GM12801 (cell line): Measurements from ENCODE around the gene RGS7.

ENCODE experiments used
- TF ChIP-seq, protein P1 (sequence below): IDR thresholded peaks from one replicate; pipeline ENCODE4 v1.5.1; 2011; ENCODE audit warnings: control low read depth; ENCODE audit not compliant: insufficient read length; ENCODE audit errors: extremely low read depth

The RGS7 gene

GRCh38 chr1:241101622-241102021, 255.4 kb downstream of the RGS7 start:
- TF ChIP-seq, protein P1, sequence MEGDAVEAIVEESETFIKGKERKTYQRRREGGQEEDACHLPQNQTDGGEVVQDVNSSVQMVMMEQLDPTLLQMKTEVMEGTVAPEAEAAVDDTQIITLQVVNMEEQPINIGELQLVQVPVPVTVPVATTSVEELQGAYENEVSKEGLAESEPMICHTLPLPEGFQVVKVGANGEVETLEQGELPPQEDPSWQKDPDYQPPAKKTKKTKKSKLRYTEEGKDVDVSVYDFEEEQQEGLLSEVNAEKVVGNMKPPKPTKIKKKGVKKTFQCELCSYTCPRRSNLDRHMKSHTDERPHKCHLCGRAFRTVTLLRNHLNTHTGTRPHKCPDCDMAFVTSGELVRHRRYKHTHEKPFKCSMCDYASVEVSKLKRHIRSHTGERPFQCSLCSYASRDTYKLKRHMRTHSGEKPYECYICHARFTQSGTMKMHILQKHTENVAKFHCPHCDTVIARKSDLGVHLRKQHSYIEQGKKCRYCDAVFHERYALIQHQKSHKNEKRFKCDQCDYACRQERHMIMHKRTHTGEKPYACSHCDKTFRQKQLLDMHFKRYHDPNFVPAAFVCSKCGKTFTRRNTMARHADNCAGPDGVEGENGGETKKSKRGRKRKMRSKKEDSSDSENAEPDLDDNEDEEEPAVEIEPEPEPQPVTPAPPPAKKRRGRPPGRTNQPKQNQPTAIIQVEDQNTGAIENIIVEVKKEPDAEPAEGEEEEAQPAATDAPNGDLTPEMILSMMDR: no peak

GRCh38 chr1:241097479-241097878, 259.5 kb downstream of the RGS7 start:
- TF ChIP-seq, protein P1: no peak

GRCh38 chr1:241096982-241097381, 260.0 kb downstream of the RGS7 start:
- TF ChIP-seq, protein P1: no peak

- TF ChIP-seq, protein P1: no peak
Observed at GRCh38 chr1:241095847-241096246, 261.2 kb downstream of the RGS7 start.

DNA sequence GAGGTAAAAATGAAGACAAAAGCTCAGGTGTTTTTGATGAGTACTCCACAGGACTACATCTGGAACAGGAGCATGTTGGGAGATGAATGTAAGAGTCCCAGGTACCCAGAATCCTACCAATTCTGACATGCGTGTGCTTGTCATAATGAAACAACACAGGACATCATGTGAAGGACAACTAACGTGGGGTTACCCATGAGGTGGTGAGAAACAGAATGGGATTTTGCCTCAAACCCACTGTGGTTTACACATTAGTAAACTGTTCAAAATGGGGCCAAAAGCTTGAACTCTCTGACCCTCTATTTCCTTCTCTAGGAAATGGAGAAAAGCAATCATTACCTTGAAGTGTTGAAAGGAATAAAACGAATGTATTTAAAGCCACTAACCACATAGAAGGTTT, 266.2 kb downstream of the RGS7 start:
- TF ChIP-seq, protein P1: no peak

DNA sequence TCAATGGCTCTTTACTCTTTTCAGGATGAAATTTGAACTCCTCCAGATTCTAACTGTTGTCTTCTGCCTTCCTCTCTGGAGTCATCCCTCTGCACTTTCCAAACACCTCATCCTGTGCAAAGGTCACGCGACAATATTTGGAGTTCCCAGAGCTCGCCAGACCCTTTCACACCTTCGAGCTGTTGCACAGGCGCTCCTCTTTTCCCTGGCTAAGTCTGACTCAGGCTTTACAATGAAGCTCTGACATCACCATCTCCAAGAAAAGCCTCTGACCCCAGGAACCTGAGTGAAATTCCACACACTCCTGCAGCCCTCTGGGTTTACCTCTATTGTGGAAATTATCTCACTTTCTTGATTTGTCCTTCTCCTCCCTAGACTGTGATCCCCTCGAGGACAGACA, 270.3 kb downstream of the RGS7 start:
- TF ChIP-seq, protein P1: no peak

DNA sequence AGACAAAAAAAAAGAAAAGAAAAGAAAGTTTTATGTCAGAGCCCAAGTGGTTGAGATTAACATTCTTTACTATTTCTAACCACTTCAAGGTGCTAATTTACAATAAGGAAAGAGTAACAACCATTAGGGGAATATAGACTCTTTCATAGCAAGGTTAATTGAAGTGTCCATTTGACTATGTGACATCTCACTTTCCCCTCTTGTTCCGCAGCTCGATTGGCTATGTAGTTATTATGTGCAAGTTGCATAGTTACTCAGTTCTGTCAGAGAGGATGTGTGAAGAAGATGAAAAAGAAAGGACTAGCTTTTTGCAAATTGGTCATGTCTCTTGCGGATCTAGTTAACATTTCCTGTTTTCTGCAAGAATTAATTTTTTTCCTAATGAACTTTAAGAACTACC, 273.7 kb downstream of the RGS7 start:
- TF ChIP-seq, protein P1: no peak

- TF ChIP-seq, protein P1: no peak
Observed at GRCh38 chr1:241081473-241081872, 275.5 kb downstream of the RGS7 start.
